Measurements from ENCODE around the gene B3GLCT.

GRCh38 chr13:31223215-31223614 is 23.4 kb downstream of the B3GLCT start:
- TF ChIP-seq EZH2 (IDR thresholded peaks at IDR 0.05) (no peak), POLR2AphosphoS5 (IDR thresholded peaks at IDR 0.05; ENCODE audit: borderline replicate concordance, low read depth, low read length) (no peak), FOXP2 (optimal IDR thresholded peaks at IDR 0.05; ENCODE audit: control extremely low read depth, extremely low read length, insufficient read depth) (no peak)

All from SK-N-MC (cell line).